NCI-H1092 (cell line): ENCODE results near the gene EVA1A.

ENCODE experiments used
- DNase-seq: peaks from one replicate; lab custom pipeline; 2025; lab: John Stamatoyannopoulos, UW

Gene EVA1A

GRCh38 chr2:75560768-75561565 is at the start of gene EVA1A:
TSS of gene EVA1A (minus strand) at chr2:75560939. CDS start at chr2:75518140, 42,799 bp downstream.
- DNase-seq: no peak

- no peak for DNase-seq
These were observed 49.3 kb upstream of the EVA1A start for GRCh38 chr2:75609937-75610508.

GRCh38 chr2:75609334-75609689 is 48.6 kb upstream of the EVA1A start:
- DNase-seq: no peak

- DNase-seq: peak; percentile 33
These were observed 48.1 kb upstream of the EVA1A start for GRCh38 chr2:75608684-75609333.

GRCh38 chr2:75607988-75608683 is 47.4 kb upstream of the EVA1A start:
- DNase-seq: no peak

- no peak for DNase-seq
These were observed 46.7 kb upstream of the EVA1A start for GRCh38 chr2:75607400-75607798.

- no peak for DNase-seq
These were observed 46.1 kb upstream of the EVA1A start for GRCh38 chr2:75606761-75607399.

GRCh38 chr2:75605770-75606529 is 45.2 kb upstream of the EVA1A start:
- DNase-seq: no peak

- no peak for DNase-seq
These were observed 43.7 kb upstream of the EVA1A start for GRCh38 chr2:75604484-75604883.

GRCh38 chr2:75603477-75603876 is 42.7 kb upstream of the EVA1A start:
- no peak for DNase-seq

- DNase-seq: no peak
These were observed 42.1 kb upstream of the EVA1A start for GRCh38 chr2:75602724-75603342.

- DNase-seq: no peak
These were observed 39.8 kb upstream of the EVA1A start for GRCh38 chr2:75600461-75601011.

- DNase-seq: no peak
These were observed 37.9 kb upstream of the EVA1A start for GRCh38 chr2:75598589-75599155.

- no peak for DNase-seq
These were observed 37.2 kb upstream of the EVA1A start for GRCh38 chr2:75597949-75598348.

- no peak for DNase-seq
These were observed 36.0 kb upstream of the EVA1A start for GRCh38 chr2:75596784-75597183.

- no peak for DNase-seq
These were observed 35.0 kb upstream of the EVA1A start for GRCh38 chr2:75595541-75596395.

- no peak for DNase-seq
These were observed 33.9 kb upstream of the EVA1A start for GRCh38 chr2:75594596-75594995.

GRCh38 chr2:75592888-75593287 is 32.1 kb upstream of the EVA1A start:
- no peak for DNase-seq

- no peak for DNase-seq
These were observed 31.3 kb upstream of the EVA1A start for GRCh38 chr2:75592030-75592429.
